HCEC 1CT (cell line): ENCODE results near the gene CDKAL1.
A peak's percentile ranks its signal among the peaks of the same experiment; 100 is the strongest.

Experiments
- DNase-seq: peaks from one replicate; pipeline ENCODE4 v3.0.0-alpha.2; 2017

CDKAL1 gene

GRCh38 chr6:20684474-20684873 is 150.2 kb downstream of the CDKAL1 start:
- DNase-seq: no peak

GRCh38 chr6:20686142-20686541 is 151.9 kb downstream of the CDKAL1 start:
- no peak for DNase-seq

- DNase-seq: no peak
Observed at GRCh38 chr6:20687494-20687893, 153.2 kb downstream of the CDKAL1 start.

GRCh38 chr6:20688710-20689500 is 154.6 kb downstream of the CDKAL1 start:
- peak; percentile 44 for DNase-seq

- no peak for DNase-seq
Observed at GRCh38 chr6:20691185-20691584, 156.9 kb downstream of the CDKAL1 start.

- DNase-seq: no peak
Observed at GRCh38 chr6:20692023-20692422, 157.8 kb downstream of the CDKAL1 start.

GRCh38 chr6:20693466-20694063 is 159.3 kb downstream of the CDKAL1 start:
- peak; percentile 18 for DNase-seq

DNA sequence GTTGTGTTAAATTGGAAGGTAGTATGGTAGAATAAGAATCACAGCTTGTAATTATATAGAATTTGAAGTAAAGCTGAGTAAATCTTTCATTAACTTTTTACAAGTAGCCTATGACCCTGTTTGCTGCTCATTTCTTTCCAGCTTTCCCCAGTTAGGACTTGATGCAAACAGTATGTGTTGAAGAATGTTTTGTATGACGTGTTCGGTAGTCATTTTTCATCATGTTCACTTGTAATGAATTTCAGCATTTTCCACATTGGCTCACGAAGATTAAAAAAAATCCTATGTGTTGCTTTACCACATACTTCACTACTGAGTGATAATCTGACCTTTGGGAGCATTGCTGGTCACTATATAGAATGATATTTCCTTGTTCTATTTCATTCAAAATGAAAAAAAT is 162.4 kb downstream of the CDKAL1 start:
- DNase-seq: peak; percentile 91

DNA sequence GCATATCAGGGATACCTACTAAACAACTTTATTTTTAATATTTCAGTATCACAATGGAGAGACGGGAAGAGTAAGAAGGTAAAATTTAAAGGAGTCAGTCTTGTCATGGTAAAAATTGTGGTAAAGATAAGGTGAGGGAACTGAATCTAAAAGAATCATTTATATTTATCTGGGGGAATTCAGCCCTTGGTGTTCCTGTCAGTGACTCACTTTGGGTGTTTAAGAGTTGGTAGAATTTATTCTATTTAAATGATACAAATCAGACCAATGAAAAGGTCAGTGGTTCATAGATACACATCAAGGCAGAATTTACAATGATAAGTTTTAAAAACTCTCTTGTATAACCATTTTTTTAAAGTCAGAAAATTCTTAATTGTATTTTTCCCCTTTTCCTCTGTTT is 164.4 kb downstream of the CDKAL1 start:
- DNase-seq: no peak

GRCh38 chr6:20699402-20699801 is 165.1 kb downstream of the CDKAL1 start:
- no peak for DNase-seq

GRCh38 chr6:20700375-20700774 is 166.1 kb downstream of the CDKAL1 start:
- DNase-seq: no peak

DNA sequence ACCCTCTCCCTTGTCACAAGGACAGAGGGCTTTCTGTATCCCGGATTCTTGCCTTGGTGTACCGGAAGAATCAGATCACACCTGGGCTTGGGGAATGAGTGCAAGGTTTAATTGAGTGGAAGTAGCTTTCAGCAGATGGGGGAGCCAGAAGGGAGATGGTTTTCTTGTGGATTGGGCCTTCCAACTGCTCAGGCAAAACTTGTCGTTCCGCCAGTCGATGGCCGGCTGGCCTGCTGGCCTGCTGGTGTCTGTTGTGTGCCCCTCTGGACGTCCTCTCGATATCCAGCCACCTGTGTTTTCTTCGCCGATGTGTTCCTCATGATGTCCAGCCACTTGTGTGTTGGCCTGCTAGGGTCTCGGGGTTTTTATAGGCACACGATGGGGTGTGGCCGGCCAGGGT is 168.1 kb downstream of the CDKAL1 start:
- DNase-seq: no peak

- no peak for DNase-seq
Observed at GRCh38 chr6:20703049-20703448, 168.8 kb downstream of the CDKAL1 start.

DNA sequence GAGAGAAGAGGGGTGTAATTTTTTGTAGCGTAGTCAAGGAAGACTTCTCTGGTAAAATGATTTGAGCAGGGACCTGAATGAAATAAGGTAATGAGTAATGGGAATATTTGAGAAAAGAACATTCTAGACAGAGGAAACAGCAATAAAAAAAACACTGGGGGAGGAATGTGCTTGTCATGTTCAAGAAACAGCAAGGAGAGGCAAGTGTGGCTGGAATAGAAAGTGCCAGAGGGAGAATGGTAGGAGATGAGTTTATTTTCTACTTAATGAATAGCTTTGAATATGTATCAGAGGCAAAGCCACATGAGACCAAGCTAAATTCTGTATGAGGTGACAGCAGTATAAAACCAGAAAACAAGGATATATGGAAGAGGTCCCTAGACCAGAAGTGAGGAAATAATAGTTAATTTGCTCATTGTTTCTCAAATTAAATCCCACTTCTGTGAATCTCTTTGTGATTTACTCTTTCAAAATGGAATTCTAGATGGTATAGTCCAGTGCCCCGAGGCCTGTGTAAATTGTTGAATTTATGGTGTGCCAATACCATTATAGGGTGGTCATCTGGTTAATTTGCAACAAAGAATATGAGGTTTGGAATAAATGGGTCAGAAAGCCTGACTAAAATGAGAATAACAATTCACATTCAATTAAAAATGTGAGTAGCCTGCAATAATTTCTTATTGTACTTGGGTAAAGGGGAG is 170.2 kb downstream of the CDKAL1 start:
- no peak for DNase-seq

DNA sequence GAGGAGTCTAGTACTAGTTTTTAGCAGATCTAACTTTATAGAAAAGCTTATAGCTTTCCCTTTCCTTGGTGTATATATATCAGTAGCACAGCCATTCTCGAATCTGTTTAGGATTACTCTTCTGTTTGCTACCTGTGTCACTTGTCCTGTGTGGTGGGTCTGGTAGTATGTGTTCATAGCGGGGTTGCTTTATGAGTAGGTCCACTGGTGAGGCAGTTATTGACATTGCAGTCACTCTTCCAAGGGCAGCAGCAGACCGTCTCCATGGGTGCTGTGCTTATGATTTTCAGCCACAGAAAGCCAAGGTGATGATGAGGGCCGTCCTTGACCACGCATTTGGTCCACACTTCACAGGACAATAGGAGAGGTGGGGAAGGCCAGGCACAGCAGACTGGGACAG is 171.5 kb downstream of the CDKAL1 start:
- DNase-seq: no peak

DNA sequence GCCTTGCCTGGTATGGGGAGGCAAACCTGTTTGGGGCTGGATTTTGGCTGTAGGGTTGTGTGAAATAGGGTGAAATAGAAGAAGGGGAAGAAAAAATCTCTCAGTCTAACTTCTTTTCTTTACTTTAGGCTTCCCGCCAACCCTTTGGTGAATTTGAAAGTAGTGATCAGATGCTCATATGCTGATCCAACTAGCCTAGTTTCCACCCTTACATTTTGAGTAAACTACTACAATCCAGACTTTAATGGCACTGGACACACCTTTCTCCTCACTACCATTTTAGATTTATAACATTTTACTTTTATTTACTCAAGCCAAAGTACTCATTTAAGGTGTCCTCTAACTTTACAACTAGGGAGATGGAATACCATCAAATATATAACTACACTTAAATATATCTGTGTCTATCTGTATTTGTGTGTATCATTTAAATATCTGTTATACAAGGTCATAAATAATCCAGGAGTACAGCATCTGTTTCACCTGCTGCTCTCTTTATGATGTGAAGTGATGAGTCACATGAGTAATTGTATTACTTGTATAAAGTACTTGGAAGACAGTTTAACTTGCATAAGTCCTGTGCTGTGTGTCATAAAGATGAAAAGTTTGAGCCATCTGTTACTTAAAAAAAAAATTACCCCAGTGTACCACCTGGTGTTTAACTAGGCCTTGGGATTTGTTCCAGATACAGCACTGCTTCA is 172.1 kb downstream of the CDKAL1 start:
- peak; percentile 81 for DNase-seq

GRCh38 chr6:20706939-20707485 is 172.8 kb downstream of the CDKAL1 start:
- no peak for DNase-seq

DNA sequence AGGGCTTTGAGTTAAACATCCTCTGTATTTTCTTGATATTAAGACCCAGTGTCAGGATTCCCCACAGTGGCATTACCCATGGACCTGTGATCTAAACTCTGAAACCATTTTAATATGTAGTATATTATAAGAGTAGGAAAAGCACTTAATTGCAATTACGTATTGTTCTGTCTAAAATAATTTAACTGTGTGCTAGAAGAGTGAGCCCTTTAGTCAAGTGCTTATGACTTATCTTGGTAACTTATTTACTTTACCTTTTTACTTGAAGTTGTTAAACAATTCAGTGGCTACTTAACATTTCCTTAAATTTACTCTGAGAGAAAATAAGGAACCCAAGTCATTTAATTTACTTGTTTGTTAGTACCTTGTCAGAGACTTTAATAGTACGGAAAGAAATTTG is 173.6 kb downstream of the CDKAL1 start:
- DNase-seq: no peak

- DNase-seq: no peak
Observed at GRCh38 chr6:20708367-20709124, 174.3 kb downstream of the CDKAL1 start.

- no peak for DNase-seq
Observed at GRCh38 chr6:20709451-20709850, 175.2 kb downstream of the CDKAL1 start.

- no peak for DNase-seq
Observed at GRCh38 chr6:20710341-20710740, 176.1 kb downstream of the CDKAL1 start.

- peak; percentile 36 for DNase-seq
Observed at GRCh38 chr6:20711518-20711917, 177.3 kb downstream of the CDKAL1 start.
